ENCODE measurements around the gene ATIC.
A peak's percentile ranks its signal among the peaks of the same experiment; 100 is the strongest.

Gene ATIC

DNA sequence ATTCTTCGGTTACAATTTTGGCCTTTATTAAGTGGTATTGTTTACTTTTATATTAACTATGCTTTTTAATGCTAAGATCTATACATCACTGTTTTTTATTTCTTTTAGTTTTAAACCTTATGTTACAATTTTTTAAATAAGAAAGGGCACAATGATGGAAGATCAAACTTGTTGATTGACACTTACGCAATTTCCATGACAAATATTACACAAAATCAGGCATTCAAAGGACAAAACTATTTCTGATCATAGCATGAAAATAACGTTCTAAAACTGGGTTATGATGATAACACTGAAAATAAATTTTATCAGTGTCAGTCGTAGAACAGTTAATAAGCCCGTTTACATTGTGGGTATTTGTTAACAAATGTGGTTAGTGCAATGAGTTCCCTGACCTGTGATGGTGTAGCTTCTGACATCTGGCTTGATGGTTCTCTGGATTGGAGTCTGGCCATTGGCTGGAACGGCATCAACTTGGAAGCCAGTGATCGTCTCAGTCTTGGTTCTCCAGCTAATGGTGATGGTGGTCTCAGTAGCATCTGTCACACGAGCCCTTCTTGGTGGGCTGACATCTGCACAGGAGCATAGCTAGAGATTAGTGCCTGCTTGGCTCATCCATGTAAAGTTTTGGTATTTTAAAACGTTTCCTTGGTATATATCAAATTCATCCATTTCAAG, 64.4 kb downstream of the ATIC start:
- Histone ChIP-seq H3K36me3 (ENCODE audit: insufficient read depth, low read length) (peaks cover 92% of the 10 kb centered on the region), H3K27ac (ENCODE audit: low read depth, low read length) (peak overlapping the region; percentile 61), H3K27me3 (ENCODE audit: insufficient read depth, low read length) (no peaks in the 10 kb centered on the region), H3K4me3 (ENCODE audit: low read depth, low read length) (no peak overlapping the region), H2AFZ (ENCODE audit: low read length, unreplicated experiment) (no peak overlapping the region), H3K79me2 (ENCODE audit: control insufficient read depth, insufficient read depth, low read length, unreplicated experiment) (peaks cover 9% of the 10 kb centered on the region), H3K4me1 (ENCODE audit: control insufficient read depth, insufficient read depth, low read length, unreplicated experiment) (peaks cover 16% of the 10 kb centered on the region)

DNA sequence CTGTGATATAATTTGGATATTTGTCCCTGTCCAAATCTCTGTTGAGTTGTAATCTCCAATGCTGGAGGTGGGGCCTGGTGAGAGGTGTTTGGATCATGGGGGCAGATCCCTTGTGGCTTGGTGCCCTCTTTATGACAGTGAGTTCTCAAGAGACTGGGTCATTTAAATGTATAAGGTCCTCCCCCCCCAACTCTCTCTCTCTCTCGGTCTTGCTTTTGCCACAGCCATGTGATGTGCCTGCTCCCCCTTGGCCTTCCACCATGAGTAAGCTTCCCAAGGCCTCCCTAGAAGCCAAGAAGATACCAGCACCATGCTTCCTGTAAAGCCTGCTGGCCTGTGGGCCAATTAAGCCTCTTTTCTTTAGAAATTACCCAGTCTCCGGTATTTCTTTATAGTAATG, 65.4 kb downstream of the ATIC start:
- no peaks in the 10 kb centered on the region for H3K27me3 ChIP-seq (ENCODE audit: insufficient read depth, low read length)
- H3K27ac ChIP-seq (ENCODE audit: low read depth, low read length) = peak overlapping the region; percentile 41
- peaks cover 10% of the 10 kb centered on the region for H3K79me2 ChIP-seq (ENCODE audit: control insufficient read depth, insufficient read depth, low read length, unreplicated experiment)
- peaks cover 16% of the 10 kb centered on the region for H3K4me1 ChIP-seq (ENCODE audit: control insufficient read depth, insufficient read depth, low read length, unreplicated experiment)
- peaks cover 92% of the 10 kb centered on the region for H3K36me3 ChIP-seq (ENCODE audit: insufficient read depth, low read length)
- H2AFZ ChIP-seq (ENCODE audit: low read length, unreplicated experiment) = no peak overlapping the region
- no peak overlapping the region for H3K4me3 ChIP-seq (ENCODE audit: low read depth, low read length)

DNA sequence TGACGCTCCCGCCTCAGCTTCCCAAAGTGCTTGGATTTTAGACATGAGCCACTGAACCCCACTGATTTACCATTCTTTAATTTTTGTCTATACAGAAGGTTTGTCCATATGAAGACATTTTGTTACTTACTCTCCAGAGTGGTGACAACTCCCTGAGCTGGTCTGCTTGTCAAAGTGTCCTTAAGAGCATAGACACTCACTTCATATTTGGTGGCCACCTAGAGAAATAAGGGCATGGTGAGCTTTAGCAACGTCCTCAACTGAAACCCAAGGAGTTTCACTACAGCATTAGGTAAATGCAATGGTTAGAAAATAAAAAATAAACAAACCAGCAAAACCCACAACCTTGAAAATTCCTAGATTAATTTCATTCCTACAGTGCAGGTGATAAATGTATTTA, 66.2 kb downstream of the ATIC start:
- Histone ChIP-seq H3K27me3 (ENCODE audit: insufficient read depth, low read length) (no peaks in the 10 kb centered on the region), H3K4me3 (ENCODE audit: low read depth, low read length) (no peak overlapping the region), H3K4me1 (ENCODE audit: control insufficient read depth, insufficient read depth, low read length, unreplicated experiment) (peaks cover 16% of the 10 kb centered on the region), H3K36me3 (ENCODE audit: insufficient read depth, low read length) (peaks cover 92% of the 10 kb centered on the region), H3K27ac (ENCODE audit: low read depth, low read length) (peak overlapping the region; percentile 36), H3K79me2 (ENCODE audit: control insufficient read depth, insufficient read depth, low read length, unreplicated experiment) (peaks cover 12% of the 10 kb centered on the region), H2AFZ (ENCODE audit: low read length, unreplicated experiment) (no peak overlapping the region)

- no peak overlapping the region for H2AFZ ChIP-seq (ENCODE audit: low read length, unreplicated experiment)
- peak overlapping the region; percentile 36; the same call in 1 of the 2 replicates for H3K27ac ChIP-seq (ENCODE audit: low read depth, low read length)
- no peaks in the 10 kb centered on the region for H3K27me3 ChIP-seq (ENCODE audit: insufficient read depth, low read length)
- H3K79me2 ChIP-seq (ENCODE audit: control insufficient read depth, insufficient read depth, low read length, unreplicated experiment) = peaks cover 16% of the 10 kb centered on the region
- peaks cover 16% of the 10 kb centered on the region for H3K4me1 ChIP-seq (ENCODE audit: control insufficient read depth, insufficient read depth, low read length, unreplicated experiment)
- peaks cover 95% of the 10 kb centered on the region for H3K36me3 ChIP-seq (ENCODE audit: insufficient read depth, low read length)
- no peak overlapping the region for H3K4me3 ChIP-seq (ENCODE audit: low read depth, low read length)
Observed at GRCh38 chr2:215379039-215379438, 67.2 kb downstream of the ATIC start.

- H3K27ac ChIP-seq (ENCODE audit: low read depth, low read length) = peak overlapping the region; percentile 7; the same call in 1 of the 2 replicates
- H2AFZ ChIP-seq (ENCODE audit: low read length, unreplicated experiment) = no peak overlapping the region
- H3K4me3 ChIP-seq (ENCODE audit: low read depth, low read length) = no peak overlapping the region
- peaks cover 19% of the 10 kb centered on the region for H3K79me2 ChIP-seq (ENCODE audit: control insufficient read depth, insufficient read depth, low read length, unreplicated experiment)
- peaks cover 95% of the 10 kb centered on the region for H3K36me3 ChIP-seq (ENCODE audit: insufficient read depth, low read length)
- H3K4me1 ChIP-seq (ENCODE audit: control insufficient read depth, insufficient read depth, low read length, unreplicated experiment) = peaks cover 16% of the 10 kb centered on the region
- H3K27me3 ChIP-seq (ENCODE audit: insufficient read depth, low read length) = no peaks in the 10 kb centered on the region
Observed at GRCh38 chr2:215379948-215380347, 68.1 kb downstream of the ATIC start.

GRCh38 chr2:215380699-215381098, 68.8 kb downstream of the ATIC start:
- Histone ChIP-seq H2AFZ (ENCODE audit: low read length, unreplicated experiment) (no peak overlapping the region), H3K27ac (ENCODE audit: low read depth, low read length) (no peak overlapping the region), H3K4me3 (ENCODE audit: low read depth, low read length) (no peak overlapping the region), H3K4me1 (ENCODE audit: control insufficient read depth, insufficient read depth, low read length, unreplicated experiment) (peaks cover 16% of the 10 kb centered on the region), H3K27me3 (ENCODE audit: insufficient read depth, low read length) (no peaks in the 10 kb centered on the region), H3K79me2 (ENCODE audit: control insufficient read depth, insufficient read depth, low read length, unreplicated experiment) (peaks cover 19% of the 10 kb centered on the region), H3K36me3 (ENCODE audit: insufficient read depth, low read length) (peaks cover 88% of the 10 kb centered on the region)

DNA sequence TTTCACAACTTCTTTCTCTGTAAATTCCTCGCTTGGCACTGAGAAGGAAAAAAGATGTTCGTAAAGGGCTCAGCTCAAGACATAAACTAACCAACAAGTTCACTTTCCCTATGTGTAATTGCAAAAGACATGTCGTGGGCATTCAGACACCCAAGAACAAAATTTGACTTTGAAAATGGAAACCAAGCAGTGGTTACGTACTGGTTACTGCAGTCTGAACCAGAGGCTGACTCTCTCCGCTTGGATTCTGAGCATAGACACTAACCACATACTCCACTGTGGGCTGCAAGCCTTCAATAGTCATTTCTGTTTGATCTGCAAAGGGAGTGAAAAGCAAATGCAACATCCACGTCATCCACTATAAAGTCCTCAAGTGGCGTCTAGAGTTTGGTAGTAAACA, 70.2 kb downstream of the ATIC start:
- H3K27ac ChIP-seq (ENCODE audit: low read depth, low read length) = peak overlapping the region; percentile 39
- no peak overlapping the region for H2AFZ ChIP-seq (ENCODE audit: low read length, unreplicated experiment)
- H3K4me1 ChIP-seq (ENCODE audit: control insufficient read depth, insufficient read depth, low read length, unreplicated experiment) = peaks cover 12% of the 10 kb centered on the region
- peaks cover 87% of the 10 kb centered on the region for H3K36me3 ChIP-seq (ENCODE audit: insufficient read depth, low read length)
- peaks cover 17% of the 10 kb centered on the region for H3K79me2 ChIP-seq (ENCODE audit: control insufficient read depth, insufficient read depth, low read length, unreplicated experiment)
- H3K27me3 ChIP-seq (ENCODE audit: insufficient read depth, low read length) = no peaks in the 10 kb centered on the region
- H3K4me3 ChIP-seq (ENCODE audit: low read depth, low read length) = no peak overlapping the region

DNA sequence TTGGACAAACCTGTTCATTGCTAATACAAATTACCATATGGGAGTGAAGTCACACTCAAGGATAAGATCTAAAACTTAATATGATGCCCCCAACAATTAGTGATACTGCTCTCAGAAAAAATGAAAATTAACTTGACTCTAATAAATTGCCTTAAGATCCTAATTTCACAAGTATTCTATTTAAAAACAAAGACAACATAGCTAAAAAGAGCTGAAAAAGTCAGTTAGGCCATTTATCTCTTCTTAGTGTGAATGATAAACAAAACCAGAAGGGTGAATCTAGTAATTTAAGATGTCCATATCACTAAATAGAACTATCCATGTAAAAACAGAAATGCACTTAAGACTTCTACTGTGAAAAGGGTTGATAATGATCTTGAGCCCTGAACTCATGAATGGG, 70.6 kb downstream of the ATIC start:
- Histone ChIP-seq H3K27me3 (ENCODE audit: insufficient read depth, low read length) (no peaks in the 10 kb centered on the region), H2AFZ (ENCODE audit: low read length, unreplicated experiment) (no peak overlapping the region), H3K4me3 (ENCODE audit: low read depth, low read length) (no peak overlapping the region), H3K27ac (ENCODE audit: low read depth, low read length) (0 out of 2 replicates have a peak overlapping the region, but pooled peaks have one; percentile 24), H3K36me3 (ENCODE audit: insufficient read depth, low read length) (peaks cover 87% of the 10 kb centered on the region), H3K4me1 (ENCODE audit: control insufficient read depth, insufficient read depth, low read length, unreplicated experiment) (peaks cover 12% of the 10 kb centered on the region), H3K79me2 (ENCODE audit: control insufficient read depth, insufficient read depth, low read length, unreplicated experiment) (peaks cover 17% of the 10 kb centered on the region)

DNA sequence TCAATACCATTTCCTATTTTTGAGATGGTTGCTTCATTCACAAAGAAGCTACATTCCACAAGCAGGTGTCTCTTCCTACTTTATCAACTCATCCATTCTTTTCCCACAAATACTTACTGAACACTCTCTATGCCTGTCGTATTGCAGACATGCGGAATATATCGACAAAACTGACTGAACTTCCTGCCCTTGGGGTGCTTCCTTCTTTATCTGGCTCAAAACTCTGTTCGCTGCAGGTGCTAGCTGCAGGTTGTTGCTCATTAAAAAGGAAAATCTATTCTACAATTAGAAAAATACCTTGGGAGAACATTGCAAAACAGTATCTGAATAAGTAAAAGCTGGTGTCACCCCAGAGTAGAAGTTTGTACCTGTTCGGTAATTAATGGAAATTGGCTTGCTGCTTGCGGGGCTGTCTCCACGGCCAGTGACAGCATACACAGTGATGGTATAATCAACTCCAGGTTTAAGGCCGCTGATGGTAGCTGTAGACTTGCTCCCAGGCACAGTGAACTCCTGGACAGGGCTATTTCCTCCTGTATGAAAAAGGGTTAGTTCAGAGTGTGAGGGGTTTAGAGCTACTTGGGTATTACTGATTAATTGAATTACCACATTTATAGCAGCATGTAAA, 71.9 kb downstream of the ATIC start:
- Histone ChIP-seq H3K36me3 (ENCODE audit: insufficient read depth, low read length) (peaks cover 87% of the 10 kb centered on the region), H3K4me1 (ENCODE audit: control insufficient read depth, insufficient read depth, low read length, unreplicated experiment) (peaks cover 3% of the 10 kb centered on the region), H3K4me3 (ENCODE audit: low read depth, low read length) (no peak overlapping the region), H3K27me3 (ENCODE audit: insufficient read depth, low read length) (no peaks in the 10 kb centered on the region), H2AFZ (ENCODE audit: low read length, unreplicated experiment) (no peak overlapping the region), H3K79me2 (ENCODE audit: control insufficient read depth, insufficient read depth, low read length, unreplicated experiment) (peaks cover 20% of the 10 kb centered on the region), H3K27ac (ENCODE audit: low read depth, low read length) (peak overlapping the region; percentile 38)

DNA sequence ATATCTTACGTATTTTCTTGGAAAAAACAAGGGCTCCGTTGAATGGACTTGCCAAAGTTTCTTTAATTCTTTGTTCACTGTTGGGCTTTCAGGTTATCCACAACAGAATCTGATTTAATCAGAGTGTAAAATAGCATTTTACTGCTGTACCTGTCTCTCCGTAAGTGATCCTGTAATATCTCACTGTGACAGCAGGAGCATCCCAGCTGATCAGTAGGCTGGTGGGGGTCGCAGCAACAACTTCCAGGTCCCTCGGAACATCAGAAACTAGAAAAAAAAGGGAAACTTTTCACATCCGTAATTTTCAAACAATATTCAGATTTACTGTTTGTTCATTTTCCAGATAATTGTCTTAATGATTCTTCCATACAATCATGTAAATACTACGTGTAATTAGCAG, 72.9 kb downstream of the ATIC start:
- no peak overlapping the region for H2AFZ ChIP-seq (ENCODE audit: low read length, unreplicated experiment)
- H3K4me1 ChIP-seq (ENCODE audit: control insufficient read depth, insufficient read depth, low read length, unreplicated experiment) = no peaks in the 10 kb centered on the region
- peak overlapping the region; percentile 38 for H3K27ac ChIP-seq (ENCODE audit: low read depth, low read length)
- peaks cover 17% of the 10 kb centered on the region for H3K79me2 ChIP-seq (ENCODE audit: control insufficient read depth, insufficient read depth, low read length, unreplicated experiment)
- peaks cover 78% of the 10 kb centered on the region for H3K36me3 ChIP-seq (ENCODE audit: insufficient read depth, low read length)
- no peak overlapping the region for H3K4me3 ChIP-seq (ENCODE audit: low read depth, low read length)
- H3K27me3 ChIP-seq (ENCODE audit: insufficient read depth, low read length) = no peaks in the 10 kb centered on the region

DNA sequence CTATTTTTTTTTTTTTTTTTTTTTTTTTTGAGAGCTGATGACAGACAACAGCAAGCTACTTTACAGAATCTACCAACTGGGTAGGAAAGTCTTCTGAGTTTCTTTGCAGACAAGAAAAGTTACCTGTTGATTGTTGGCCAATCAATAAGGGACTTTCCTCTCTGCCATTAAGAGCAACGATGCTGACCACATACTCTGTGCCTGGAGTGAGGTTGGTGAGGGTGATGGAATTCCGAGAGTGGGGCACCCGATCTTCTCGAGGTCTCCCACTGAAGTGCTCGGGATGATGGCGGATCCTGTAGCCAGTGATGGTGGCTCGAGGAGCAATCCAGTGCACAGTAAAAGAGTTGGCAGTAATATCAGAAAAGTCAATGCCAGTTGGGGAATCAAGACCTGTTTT, 74.7 kb downstream of the ATIC start:
- H2AFZ ChIP-seq (ENCODE audit: low read length, unreplicated experiment) = no peak overlapping the region
- H3K27me3 ChIP-seq (ENCODE audit: insufficient read depth, low read length) = no peaks in the 10 kb centered on the region
- peaks cover 24% of the 10 kb centered on the region for H3K79me2 ChIP-seq (ENCODE audit: control insufficient read depth, insufficient read depth, low read length, unreplicated experiment)
- H3K4me1 ChIP-seq (ENCODE audit: control insufficient read depth, insufficient read depth, low read length, unreplicated experiment) = no peaks in the 10 kb centered on the region
- H3K27ac ChIP-seq (ENCODE audit: low read depth, low read length) = peak overlapping the region; percentile 9; the same call in 1 of the 2 replicates
- no peak overlapping the region for H3K4me3 ChIP-seq (ENCODE audit: low read depth, low read length)
- peaks cover 74% of the 10 kb centered on the region for H3K36me3 ChIP-seq (ENCODE audit: insufficient read depth, low read length)
